ENCODE data around the gene ZFR. TPM values are rescaled to one million over a fixed set of nuclear protein-coding genes. Genes with fewer than 3 reads are reported as not detected.
A peak's percentile ranks its signal among the peaks of the same experiment; 100 is the strongest.

Gene ZFR
- total and polyA plus RNA-seq, 4 donors: 93.5 to 162 (median 117) TPM

- H3K27ac ChIP-seq (ENCODE audit: low read depth, low read length): no peak overlapping the region
- H3K27me3 ChIP-seq (ENCODE audit: control insufficient read depth, insufficient read depth, low read length): no peaks in the 10 kb centered on the region
- no CpG with 5 or more reads among the region's 6 CpGs for WGBS (ENCODE audit: insufficient coverage)
- no peak for DNase-seq (ENCODE audit: low read depth in 4 of 6, low spot score in 6 of 6)
- no peak overlapping the region for H3K4me3 ChIP-seq (ENCODE audit: low read depth, low read length)
- no peaks in the 10 kb centered on the region for H3K4me1 ChIP-seq (ENCODE audit: control insufficient read depth, insufficient read depth, low read length)
- no peaks in the 10 kb centered on the region for H3K9me3 ChIP-seq (ENCODE audit: control insufficient read depth, insufficient read depth, low read length)
- peaks cover 15% of the 10 kb centered on the region for H3K36me3 ChIP-seq (ENCODE audit: control insufficient read depth, insufficient read depth, low read length)
Observed at GRCh38 chr5:32358611-32359010, 85.9 kb downstream of the ZFR start.

- H3K36me3 ChIP-seq (ENCODE audit: control insufficient read depth, insufficient read depth, low read length): peaks cover 15% of the 10 kb centered on the region
- no peaks in the 10 kb centered on the region for H3K9me3 ChIP-seq (ENCODE audit: control insufficient read depth, insufficient read depth, low read length)
- H3K4me1 ChIP-seq (ENCODE audit: control insufficient read depth, insufficient read depth, low read length): no peaks in the 10 kb centered on the region
- H3K27ac ChIP-seq (ENCODE audit: low read depth, low read length): no peak overlapping the region
- H3K4me3 ChIP-seq (ENCODE audit: low read depth, low read length): no peak overlapping the region
- no peaks in the 10 kb centered on the region for H3K27me3 ChIP-seq (ENCODE audit: control insufficient read depth, insufficient read depth, low read length)
- no peak for DNase-seq (ENCODE audit: low read depth in 4 of 6, low spot score in 6 of 6)
Observed at GRCh38 chr5:32357658-32358057, 86.9 kb downstream of the ZFR start.

DNA sequence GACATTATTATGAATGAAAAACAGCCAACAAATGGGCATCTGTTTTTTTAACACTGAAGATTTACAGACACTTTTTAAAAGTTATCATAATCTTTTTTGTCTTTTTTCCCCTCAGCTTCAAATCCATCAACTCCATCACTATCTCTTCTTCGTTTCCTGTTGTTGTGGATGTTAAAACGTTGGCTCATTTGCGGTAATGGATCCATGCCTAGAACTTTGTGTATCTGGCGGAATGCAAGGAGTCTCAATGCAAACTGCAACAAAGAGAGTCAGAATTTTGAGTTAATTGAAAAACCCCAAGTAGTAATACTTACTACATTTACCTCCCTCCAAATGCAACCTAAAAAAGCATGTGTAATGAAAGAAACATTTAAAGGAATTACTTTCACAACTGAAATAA lies 88.9 kb downstream of the ZFR start:
- H3K27ac ChIP-seq (ENCODE audit: low read depth, low read length): no peak overlapping the region
- no peak overlapping the region for H3K4me3 ChIP-seq (ENCODE audit: low read depth, low read length)
- DNase-seq (ENCODE audit: low read depth in 4 of 6, low spot score in 6 of 6): peak in 1 of 6 donors; percentile 16
- no peaks in the 10 kb centered on the region for H3K9me3 ChIP-seq (ENCODE audit: control insufficient read depth, insufficient read depth, low read length)
- no peaks in the 10 kb centered on the region for H3K4me1 ChIP-seq (ENCODE audit: control insufficient read depth, insufficient read depth, low read length)
- no CpG with 5 or more reads among the region's 4 CpGs for WGBS (ENCODE audit: insufficient coverage)
- H3K36me3 ChIP-seq (ENCODE audit: control insufficient read depth, insufficient read depth, low read length): peaks cover 9% of the 10 kb centered on the region
- no peaks in the 10 kb centered on the region for H3K27me3 ChIP-seq (ENCODE audit: control insufficient read depth, insufficient read depth, low read length)

DNA sequence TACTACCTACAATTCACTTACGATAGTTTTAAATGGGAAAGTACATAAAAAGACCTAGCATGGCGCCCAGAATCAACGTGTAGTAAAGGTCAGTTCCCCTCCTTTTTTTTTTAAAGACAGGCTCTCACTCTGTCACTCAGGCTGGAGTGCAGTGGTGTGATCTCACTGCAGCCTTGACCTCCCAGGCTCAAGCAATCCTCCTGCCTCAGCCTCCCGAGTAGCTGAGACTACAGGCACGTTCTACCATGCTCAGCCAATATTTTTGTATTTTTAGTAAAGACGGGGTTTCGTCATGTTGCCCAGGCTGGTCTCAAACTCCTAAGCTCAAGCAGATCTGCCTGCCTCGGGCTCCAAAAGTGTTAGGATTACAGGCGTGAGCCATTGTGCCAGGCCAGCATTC lies 91.1 kb downstream of the ZFR start:
- no peaks in the 10 kb centered on the region for H3K4me1 ChIP-seq (ENCODE audit: control insufficient read depth, insufficient read depth, low read length)
- no peak for DNase-seq (ENCODE audit: low read depth in 4 of 6, low spot score in 6 of 6)
- H3K9me3 ChIP-seq (ENCODE audit: control insufficient read depth, insufficient read depth, low read length): no peaks in the 10 kb centered on the region
- H3K27ac ChIP-seq (ENCODE audit: low read depth, low read length): no peak overlapping the region
- peaks cover 8% of the 10 kb centered on the region for H3K36me3 ChIP-seq (ENCODE audit: control insufficient read depth, insufficient read depth, low read length)
- no peak overlapping the region for H3K4me3 ChIP-seq (ENCODE audit: low read depth, low read length)
- H3K27me3 ChIP-seq (ENCODE audit: control insufficient read depth, insufficient read depth, low read length): no peaks in the 10 kb centered on the region
- WGBS (ENCODE audit: insufficient coverage): 92% methylated on average over 8 of the region's 9 CpGs

DNA sequence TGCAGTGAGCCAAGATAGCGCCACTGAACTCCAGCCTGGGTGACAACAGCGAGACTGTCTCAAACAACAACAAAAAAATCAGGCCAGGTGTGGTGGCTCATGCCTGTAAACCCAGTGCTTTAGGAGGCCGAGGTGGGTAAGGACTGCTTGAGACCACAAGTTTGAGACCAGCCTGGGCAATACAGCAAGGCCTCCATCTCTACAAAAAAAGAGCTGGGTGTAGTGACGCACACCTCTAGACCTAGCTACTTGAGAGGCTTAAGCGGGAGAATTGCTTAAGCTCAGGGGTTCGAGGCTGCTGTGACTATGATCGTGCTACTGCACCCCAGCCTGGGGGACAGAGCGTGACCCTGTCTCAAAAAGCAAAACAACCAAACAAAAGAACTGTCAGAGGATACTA lies 91.9 kb downstream of the ZFR start:
- no peak for DNase-seq (ENCODE audit: low read depth in 4 of 6, low spot score in 6 of 6)
- Histone ChIP-seq H3K9me3 (ENCODE audit: control insufficient read depth, insufficient read depth, low read length) (no peaks in the 10 kb centered on the region), H3K4me3 (ENCODE audit: low read depth, low read length) (no peak overlapping the region), H3K27ac (ENCODE audit: low read depth, low read length) (no peak overlapping the region), H3K4me1 (ENCODE audit: control insufficient read depth, insufficient read depth, low read length) (no peaks in the 10 kb centered on the region), H3K36me3 (ENCODE audit: control insufficient read depth, insufficient read depth, low read length) (peaks cover 6% of the 10 kb centered on the region), H3K27me3 (ENCODE audit: control insufficient read depth, insufficient read depth, low read length) (no peaks in the 10 kb centered on the region)
- 67% methylated on average over 3 of the region's 8 CpGs for WGBS (ENCODE audit: insufficient coverage)

DNA sequence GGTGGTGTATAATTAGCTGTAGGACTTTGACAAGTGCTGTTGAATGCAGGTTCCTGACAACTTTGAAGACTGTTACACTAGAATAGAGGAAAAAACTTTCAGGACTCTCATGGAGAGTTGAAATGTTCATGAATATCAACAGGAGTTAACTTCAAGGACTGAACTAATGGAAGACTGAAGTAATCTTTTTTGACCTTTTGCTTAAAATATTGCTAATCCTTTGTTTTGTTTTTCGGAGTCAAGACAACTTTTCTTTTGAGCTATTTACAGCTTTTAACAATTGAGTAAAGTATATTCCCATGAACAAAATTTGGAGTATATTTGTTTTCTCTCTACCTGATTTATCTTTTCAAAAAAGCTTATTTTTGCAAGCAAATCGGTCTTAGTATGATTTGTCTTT lies 97.7 kb downstream of the ZFR start:
- peaks cover 2% of the 10 kb centered on the region for H3K9me3 ChIP-seq (ENCODE audit: control insufficient read depth, insufficient read depth, low read length)
- H3K4me1 ChIP-seq (ENCODE audit: control insufficient read depth, insufficient read depth, low read length): no peaks in the 10 kb centered on the region
- WGBS (ENCODE audit: insufficient coverage): no CpG with 5 or more reads among the region's 2 CpGs
- no peak overlapping the region for H3K27ac ChIP-seq (ENCODE audit: low read depth, low read length)
- no peak for DNase-seq (ENCODE audit: low read depth in 4 of 6, low spot score in 6 of 6)
- H3K4me3 ChIP-seq (ENCODE audit: low read depth, low read length): no peak overlapping the region
- H3K36me3 ChIP-seq (ENCODE audit: control insufficient read depth, insufficient read depth, low read length): no peaks in the 10 kb centered on the region
- no peaks in the 10 kb centered on the region for H3K27me3 ChIP-seq (ENCODE audit: control insufficient read depth, insufficient read depth, low read length)

- H3K4me3 ChIP-seq (ENCODE audit: low read depth, low read length): no peak overlapping the region
- H3K27ac ChIP-seq (ENCODE audit: low read depth, low read length): no peak overlapping the region
- no peaks in the 10 kb centered on the region for H3K4me1 ChIP-seq (ENCODE audit: control insufficient read depth, insufficient read depth, low read length)
- peaks cover 7% of the 10 kb centered on the region for H3K9me3 ChIP-seq (ENCODE audit: control insufficient read depth, insufficient read depth, low read length)
- H3K27me3 ChIP-seq (ENCODE audit: control insufficient read depth, insufficient read depth, low read length): no peaks in the 10 kb centered on the region
- DNase-seq (ENCODE audit: low read depth in 4 of 6, low spot score in 6 of 6): no peak
- WGBS (ENCODE audit: insufficient coverage): no CpG with 5 or more reads among the region's 2 CpGs
- H3K36me3 ChIP-seq (ENCODE audit: control insufficient read depth, insufficient read depth, low read length): no peaks in the 10 kb centered on the region
Observed at GRCh38 chr5:32343058-32343672, 101.4 kb downstream of the ZFR start.

- peak in 2 of 6 donors; percentile 49 to 80 for DNase-seq (ENCODE audit: low read depth in 4 of 6, low spot score in 6 of 6)
- no peaks in the 10 kb centered on the region for H3K27me3 ChIP-seq (ENCODE audit: control insufficient read depth, insufficient read depth, low read length)
- H3K36me3 ChIP-seq (ENCODE audit: control insufficient read depth, insufficient read depth, low read length): no peaks in the 10 kb centered on the region
- H3K4me1 ChIP-seq (ENCODE audit: control insufficient read depth, insufficient read depth, low read length): no peaks in the 10 kb centered on the region
- WGBS (ENCODE audit: insufficient coverage): 64% methylated on average over 2 of the region's 4 CpGs
- no peak overlapping the region for H3K27ac ChIP-seq (ENCODE audit: low read depth, low read length)
- H3K9me3 ChIP-seq (ENCODE audit: control insufficient read depth, insufficient read depth, low read length): peaks cover 7% of the 10 kb centered on the region
- no peak overlapping the region for H3K4me3 ChIP-seq (ENCODE audit: low read depth, low read length)
Observed at GRCh38 chr5:32342656-32343055, 101.9 kb downstream of the ZFR start.

- H3K4me3 ChIP-seq (ENCODE audit: low read depth, low read length): no peak overlapping the region
- peaks cover 5% of the 10 kb centered on the region for H3K9me3 ChIP-seq (ENCODE audit: control insufficient read depth, insufficient read depth, low read length)
- no peak overlapping the region for H3K27ac ChIP-seq (ENCODE audit: low read depth, low read length)
- DNase-seq (ENCODE audit: low read depth in 4 of 6, low spot score in 6 of 6): no peak
- WGBS (ENCODE audit: insufficient coverage): 78% methylated on average over 2 of the region's 4 CpGs
- H3K36me3 ChIP-seq (ENCODE audit: control insufficient read depth, insufficient read depth, low read length): no peaks in the 10 kb centered on the region
- H3K27me3 ChIP-seq (ENCODE audit: control insufficient read depth, insufficient read depth, low read length): no peaks in the 10 kb centered on the region
- no peaks in the 10 kb centered on the region for H3K4me1 ChIP-seq (ENCODE audit: control insufficient read depth, insufficient read depth, low read length)
Observed at GRCh38 chr5:32339878-32340277, 104.7 kb downstream of the ZFR start.

GRCh38 chr5:32339198-32339597 lies 105.3 kb downstream of the ZFR start:
- no peak overlapping the region for H3K27ac ChIP-seq (ENCODE audit: low read depth, low read length)
- H3K9me3 ChIP-seq (ENCODE audit: control insufficient read depth, insufficient read depth, low read length): peaks cover 5% of the 10 kb centered on the region
- H3K27me3 ChIP-seq (ENCODE audit: control insufficient read depth, insufficient read depth, low read length): no peaks in the 10 kb centered on the region
- DNase-seq (ENCODE audit: low read depth in 4 of 6, low spot score in 6 of 6): no peak
- H3K4me3 ChIP-seq (ENCODE audit: low read depth, low read length): no peak overlapping the region
- WGBS (ENCODE audit: insufficient coverage): no CpG with 5 or more reads among the region's 2 CpGs
- no peaks in the 10 kb centered on the region for H3K36me3 ChIP-seq (ENCODE audit: control insufficient read depth, insufficient read depth, low read length)
- no peaks in the 10 kb centered on the region for H3K4me1 ChIP-seq (ENCODE audit: control insufficient read depth, insufficient read depth, low read length)

Data from spinal cord (tissue), 10 donors.